ENCODE measurements around the gene GABPB2. TPM values are rescaled to one million over a fixed set of nuclear protein-coding genes. Genes with fewer than 3 reads are reported as not detected.

Gene GABPB2
- total and polyA plus RNA-seq, 2 of the 13 experiments (the other 11 are each of a cell fraction or from before 2014, with no cell fraction given) = 0.09 TPM; not detected in 1

DNA sequence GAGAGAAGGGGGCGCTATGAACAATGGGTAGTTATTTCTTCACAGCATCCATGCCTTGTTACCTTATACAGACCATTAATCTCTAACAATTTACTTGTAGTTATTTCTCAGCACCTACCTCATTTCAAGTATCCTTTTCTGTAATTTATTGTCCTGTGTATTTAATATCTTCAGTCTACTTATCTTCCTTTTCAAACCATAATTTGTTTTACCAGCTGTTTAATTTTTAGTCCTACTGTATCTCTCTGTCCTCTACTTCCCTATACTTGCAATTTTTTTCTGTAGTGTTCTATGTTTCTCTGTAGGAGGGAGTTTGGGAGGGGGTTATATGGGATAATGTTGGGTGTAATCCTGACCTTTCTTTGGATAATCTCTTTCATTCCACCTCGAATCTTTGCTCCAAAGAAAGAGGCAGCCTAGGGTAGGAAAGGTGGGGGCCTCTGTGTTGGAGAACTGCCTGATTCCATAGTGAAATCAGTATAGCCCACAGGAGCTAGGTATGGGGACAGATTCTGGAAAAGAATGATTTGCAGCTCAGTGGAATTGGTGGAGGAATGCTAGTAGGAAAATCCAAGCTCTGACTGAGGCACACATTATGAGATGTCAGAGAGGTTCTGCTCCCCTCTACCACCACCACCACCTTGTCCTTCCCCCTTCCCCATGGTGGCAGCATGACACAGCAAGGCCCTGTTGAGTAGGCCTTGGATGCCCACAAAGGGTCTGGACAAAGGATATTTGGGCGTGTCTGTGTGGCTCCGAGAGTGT lies 9.7 kb upstream of the GABPB2 start:
- BruUV-seq (replicated peaks) = no TSS peak
- H3K79me2 ChIP-seq (ENCODE audit: insufficient read depth, low read length) = peaks cover 19% of the 10 kb centered on the region
- H3K36me3 ChIP-seq (replicated peaks in 1 of 2; ENCODE audit: control insufficient read depth in 1 of 2, insufficient read depth in 2 of 2, low read length in 2 of 2) = peaks cover 3 to 8% of the 10 kb centered on the region in 2 experiments; a peak in 4 of 5 replicates
- H4K20me1 ChIP-seq (ENCODE audit: insufficient read depth, low read length) = no peaks in the 10 kb centered on the region
- H3K9ac ChIP-seq (ENCODE audit: insufficient read depth, low read depth, low read length) = no peak overlapping the region
- FAIRE-seq (no peak), ATAC-seq (no peak), DNase-seq (ENCODE audit: low spot score) (no peak)
- peak overlapping the region; percentile 43 to 88 (median 83) for H3K4me3 ChIP-seq (replicated peaks in 1 of 3; ENCODE audit: insufficient read depth in 1 of 3, low read depth in 2 of 3, low read length in 3 of 3)
- in situ Hi-C loops (cut with HindIII; ENCODE audit: extremely low pct_ligation_motif_present, low pct_unique_long_range_greater_than_20kb) = no loop called here
- H3K27me3 ChIP-seq (ENCODE audit: control insufficient read depth in 1 of 2, insufficient read depth in 2 of 2, low read length in 2 of 2) = 0 out of 5 replicates have a peak, but pooled peaks cover 0 to 3% of the 10 kb centered on the region in 2 experiments
- H3K27ac ChIP-seq (ENCODE audit: extremely low read length, insufficient read depth, low read length) = no peak overlapping the region
- no peaks in the 10 kb centered on the region for H3K9me3 ChIP-seq (ENCODE audit: low read length)
- intact Hi-C loops (cut with micrococcal nuclease; ENCODE audit: unreplicated experiment) = no loop called here
- ChIA-PET CTCF (ENCODE audit: low intra/inter-chr PET ratio, low total read pairs) (no interaction called here), POLR2A (no interaction called here)
- peak overlapping the region; percentile 74 for H3K4me2 ChIP-seq (ENCODE audit: low read depth, low read length)
- H3K4me1 ChIP-seq (ENCODE audit: insufficient read depth, low read length) = peaks cover 41% of the 10 kb centered on the region
- H2AFZ ChIP-seq (ENCODE audit: low read length) = peak overlapping the region; percentile 35
- WGBS (ENCODE audit: low lambda C conversion rate) = 55% methylated on average over 4 of the region's 4 CpGs
- no peak for TF ChIP-seq ADNP (CRISPR knock-in tag; IDR thresholded peaks at IDR 0.05)
- TF ChIP-seq ZNF101 (CRISPR knock-in tag; IDR thresholded peaks at IDR 0.05; ENCODE audit: borderline replicate concordance, low read depth) = no peak
- no peak for TF ChIP-seq IKZF1 (IDR thresholded peaks at IDR 0.05)
- no peak for TF ChIP-seq ATF1 (CRISPR knock-in tag; IDR thresholded peaks at IDR 0.05)
- TF ChIP-seq, protein P1, sequence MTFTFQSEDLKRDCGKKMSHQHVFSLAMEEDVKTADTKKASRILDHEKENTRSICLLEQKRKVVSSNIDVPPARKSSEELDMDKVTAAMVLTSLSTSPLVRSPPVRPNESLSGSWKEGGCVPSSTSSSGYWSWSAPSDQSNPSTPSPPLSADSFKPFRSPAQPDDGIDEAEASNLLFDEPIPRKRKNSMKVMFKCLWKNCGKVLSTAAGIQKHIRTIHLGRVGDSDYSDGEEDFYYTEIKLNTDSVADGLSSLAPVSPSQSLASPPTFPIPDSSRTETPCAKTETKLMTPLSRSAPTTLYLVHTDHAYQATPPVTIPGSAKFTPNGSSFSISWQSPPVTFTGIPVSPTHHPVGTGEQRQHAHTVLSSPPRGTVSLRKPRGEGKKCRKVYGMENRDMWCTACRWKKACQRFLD (CRISPR knock-in tag; IDR thresholded peaks at IDR 0.05; ENCODE audit: borderline replicate concordance) = no peak
- no peak for TF ChIP-seq HOXD1 (CRISPR knock-in tag; IDR thresholded peaks at IDR 0.05)
- TF ChIP-seq HNRNPL (IDR thresholded peaks at IDR 0.05; ENCODE audit: low read depth, low read length) = no peak
- TF ChIP-seq, protein P2, sequence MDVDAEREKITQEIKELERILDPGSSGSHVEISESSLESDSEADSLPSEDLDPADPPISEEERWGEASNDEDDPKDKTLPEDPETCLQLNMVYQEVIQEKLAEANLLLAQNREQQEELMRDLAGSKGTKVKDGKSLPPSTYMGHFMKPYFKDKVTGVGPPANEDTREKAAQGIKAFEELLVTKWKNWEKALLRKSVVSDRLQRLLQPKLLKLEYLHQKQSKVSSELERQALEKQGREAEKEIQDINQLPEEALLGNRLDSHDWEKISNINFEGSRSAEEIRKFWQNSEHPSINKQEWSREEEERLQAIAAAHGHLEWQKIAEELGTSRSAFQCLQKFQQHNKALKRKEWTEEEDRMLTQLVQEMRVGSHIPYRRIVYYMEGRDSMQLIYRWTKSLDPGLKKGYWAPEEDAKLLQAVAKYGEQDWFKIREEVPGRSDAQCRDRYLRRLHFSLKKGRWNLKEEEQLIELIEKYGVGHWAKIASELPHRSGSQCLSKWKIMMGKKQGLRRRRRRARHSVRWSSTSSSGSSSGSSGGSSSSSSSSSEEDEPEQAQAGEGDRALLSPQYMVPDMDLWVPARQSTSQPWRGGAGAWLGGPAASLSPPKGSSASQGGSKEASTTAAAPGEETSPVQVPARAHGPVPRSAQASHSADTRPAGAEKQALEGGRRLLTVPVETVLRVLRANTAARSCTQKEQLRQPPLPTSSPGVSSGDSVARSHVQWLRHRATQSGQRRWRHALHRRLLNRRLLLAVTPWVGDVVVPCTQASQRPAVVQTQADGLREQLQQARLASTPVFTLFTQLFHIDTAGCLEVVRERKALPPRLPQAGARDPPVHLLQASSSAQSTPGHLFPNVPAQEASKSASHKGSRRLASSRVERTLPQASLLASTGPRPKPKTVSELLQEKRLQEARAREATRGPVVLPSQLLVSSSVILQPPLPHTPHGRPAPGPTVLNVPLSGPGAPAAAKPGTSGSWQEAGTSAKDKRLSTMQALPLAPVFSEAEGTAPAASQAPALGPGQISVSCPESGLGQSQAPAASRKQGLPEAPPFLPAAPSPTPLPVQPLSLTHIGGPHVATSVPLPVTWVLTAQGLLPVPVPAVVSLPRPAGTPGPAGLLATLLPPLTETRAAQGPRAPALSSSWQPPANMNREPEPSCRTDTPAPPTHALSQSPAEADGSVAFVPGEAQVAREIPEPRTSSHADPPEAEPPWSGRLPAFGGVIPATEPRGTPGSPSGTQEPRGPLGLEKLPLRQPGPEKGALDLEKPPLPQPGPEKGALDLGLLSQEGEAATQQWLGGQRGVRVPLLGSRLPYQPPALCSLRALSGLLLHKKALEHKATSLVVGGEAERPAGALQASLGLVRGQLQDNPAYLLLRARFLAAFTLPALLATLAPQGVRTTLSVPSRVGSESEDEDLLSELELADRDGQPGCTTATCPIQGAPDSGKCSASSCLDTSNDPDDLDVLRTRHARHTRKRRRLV (CRISPR knock-in tag; IDR thresholded peaks at IDR 0.05) = no peak
